Stimulated activated naive CD4-positive, alpha-beta T cell treated with Interleukin-2 at 50 U/mL for 16 hours (primary cell): ENCODE data around the gene FAM236B.
"Not testable (repeated sequence)": the region's sequence is repeated elsewhere in the genome, so short reads cannot be mapped to it uniquely, and the experiment has no call there.

Experiments used
- DNase-seq: peaks from one replicate; lab custom pipeline; 2025; lab: John Stamatoyannopoulos, UW

FAM236B gene

GRCh38 chrX:72782560-72782959 is at the start of gene FAM236B:
Gene FAM236B, minus strand, starts transcription at chrX:72782660. Its CDS starts 100 bp downstream, at chrX:72782560.
- DNase-seq = not testable (repeated sequence)

GRCh38 chrX:72830701-72831100 is 48.2 kb upstream of the FAM236B start:
- DNase-seq = not testable (repeated sequence)

- DNase-seq = not testable (repeated sequence)
These were observed 25.6 kb upstream of the FAM236B start, which contains the start of gene FAM236D for GRCh38 chrX:72808110-72808509. Gene FAM236D, minus strand, starts transcription at chrX:72808210. Its CDS starts 100 bp downstream, at chrX:72808110.

GRCh38 chrX:72790390-72790789 is 7.9 kb upstream of the FAM236B start:
- not testable (repeated sequence) for DNase-seq

- not testable (repeated sequence) for DNase-seq
These were observed 5.7 kb upstream of the FAM236B start for GRCh38 chrX:72788142-72788541.

- not testable (repeated sequence) for DNase-seq
These were observed 1.5 kb upstream of the FAM236B start for GRCh38 chrX:72783964-72784363.

GRCh38 chrX:72783365-72783936 is 991 bp upstream of the FAM236B start:
- DNase-seq = not testable (repeated sequence)

GRCh38 chrX:72778146-72778545 is 4.3 kb downstream of the FAM236B start:
- DNase-seq = not testable (repeated sequence)

- not testable (repeated sequence) for DNase-seq
These were observed 5.0 kb downstream of the FAM236B start for GRCh38 chrX:72777467-72777790.

- DNase-seq = not testable (repeated sequence)
These were observed 5.6 kb downstream of the FAM236B start, which contains the start of gene DMRTC1B for GRCh38 chrX:72776653-72777466. Gene DMRTC1B, plus strand, starts transcription at chrX:72776890. Its CDS starts 68,246 bp downstream, at chrX:72845136.

- not testable (repeated sequence) for DNase-seq
These were observed 22.0 kb downstream of the FAM236B start for GRCh38 chrX:72760454-72760853.

GRCh38 chrX:72748545-72748944 is 33.9 kb downstream of the FAM236B start:
- not testable (repeated sequence) for DNase-seq

- not testable (repeated sequence) for DNase-seq
These were observed 36.9 kb downstream of the FAM236B start for GRCh38 chrX:72745546-72745945.

- no peak for DNase-seq
These were observed 46.9 kb downstream of the FAM236B start for GRCh38 chrX:72735561-72735960.

GRCh38 chrX:72733636-72734035 is 48.8 kb downstream of the FAM236B start:
- DNase-seq = not testable (repeated sequence)
